Stomach smooth muscle (tissue), 2 donors: Measurements from ENCODE around the gene GATC.
"Not testable (repeated sequence)": the region's sequence is repeated elsewhere in the genome, so short reads cannot be mapped to it uniquely, and the experiment has no call there.

ENCODE experiments used
- H3K27ac ChIP-seq: one replicate; pipeline ENCODE4 v1.7.0; 2013; ENCODE audit warnings: mild to moderate bottlenecking, low read length, inconsistent platforms
- H3K27me3 ChIP-seq, 2 donors: one replicate each; pipeline ENCODE4 v1.7.0; 2013; ENCODE audit warnings: low read length in 2 of 2; ENCODE audit not compliant: insufficient read depth in 2 of 2, control insufficient read depth in 1 of 2
- H3K36me3 ChIP-seq, 2 donors: one replicate each; pipeline ENCODE4 v1.7.0; 2013; ENCODE audit warnings: low read length in 2 of 2; ENCODE audit not compliant: control insufficient read depth in 2 of 2, insufficient read depth in 2 of 2
- H3K4me1 ChIP-seq: one replicate; pipeline ENCODE4 v1.7.0; 2013; ENCODE audit warnings: low read length; ENCODE audit not compliant: control insufficient read depth, insufficient read depth
- H3K4me3 ChIP-seq, 2 donors: one replicate each; pipeline ENCODE4 v1.7.0; 2013; ENCODE audit warnings: low read length in 2 of 2
- H3K9ac ChIP-seq, 2 donors: one replicate each; pipeline ENCODE4 v1.7.0; 2013; ENCODE audit warnings: low read length in 2 of 2, mild to moderate bottlenecking in 1 of 2
- H3K9me3 ChIP-seq, 2 donors: one replicate each; pipeline ENCODE4 v1.7.0; 2013; ENCODE audit warnings: low read length in 2 of 2; ENCODE audit not compliant: control insufficient read depth in 2 of 2
- donor health status: healthy.
- donor health status: Pancreatic carcinoma.

The GATC gene

GRCh38 chr12:120437735-120438494 lies 8.3 kb upstream of the GATC start, which contains the start of gene COX6A1:
COX6A1 (plus strand) TSS chr12:120438113; CDS start chr12:120438127, 14 bp downstream.
- Histone ChIP-seq H3K9ac (peak within 1 kb of the TSS; percentile 75 to 79), H3K36me3 (peaks cover under 1 to 11% of the 10 kb centered on the region in 2 donors), H3K4me1 (peaks cover 19% of the 10 kb centered on the region), H3K27ac (peak within 1 kb of the TSS; percentile 73), H3K4me3 (peak within 1 kb of the TSS; percentile 82 to 86), H3K9me3 (no peaks in the 10 kb centered on the region), H3K27me3 (no peaks in the 10 kb centered on the region)

DNA sequence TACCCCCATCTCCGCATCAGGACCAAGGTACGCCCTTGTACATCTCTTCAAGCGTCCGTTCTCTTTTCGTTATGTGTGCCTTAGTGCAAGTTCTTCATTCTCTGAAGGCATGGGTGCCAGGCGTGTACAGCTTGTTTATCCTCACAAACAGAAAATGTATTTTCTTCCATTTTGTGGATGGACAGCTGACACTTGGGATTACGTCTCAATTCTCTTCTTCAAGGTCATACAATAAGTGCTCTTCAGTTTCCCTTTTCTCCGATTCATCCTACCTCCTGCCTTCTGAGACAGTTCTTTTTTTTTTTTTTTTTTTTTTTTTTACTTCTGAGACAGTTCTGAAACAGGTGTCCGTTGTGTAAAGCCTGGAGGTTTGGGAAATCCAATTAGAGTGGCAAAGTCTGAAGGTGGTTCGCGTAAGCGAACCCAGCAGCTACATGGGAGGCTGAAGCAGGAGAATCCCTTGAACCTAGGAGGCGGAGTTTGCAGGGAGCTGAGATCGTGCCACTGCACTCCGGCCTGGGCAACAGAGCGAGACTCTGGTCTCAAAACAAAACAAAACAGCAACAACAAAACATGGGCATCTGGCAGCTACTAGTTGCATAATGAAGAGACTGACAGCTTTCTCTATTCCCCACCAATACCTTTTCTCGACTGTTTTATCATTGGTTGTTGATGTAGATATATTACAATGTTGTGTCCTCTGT lies 7.6 kb upstream of the GATC start:
- Histone ChIP-seq H3K27ac (peak overlapping the region; percentile 73), H3K27me3 (no peaks in the 10 kb centered on the region), H3K9ac (peak overlapping the region; percentile 75 to 79), H3K4me1 (peaks cover 19% of the 10 kb centered on the region), H3K36me3 (peaks cover 4 to 15% of the 10 kb centered on the region in 2 donors), H3K4me3 (peak overlapping the region; percentile 82 to 86), H3K9me3 (no peaks in the 10 kb centered on the region)

- H3K9me3 ChIP-seq: no peaks in the 10 kb centered on the region
- H3K9ac ChIP-seq: no peak overlapping the region
- peaks cover 19% of the 10 kb centered on the region for H3K4me1 ChIP-seq
- H3K27me3 ChIP-seq: no peaks in the 10 kb centered on the region
- H3K36me3 ChIP-seq: peaks cover 14 to 22% of the 10 kb centered on the region in 2 donors
- H3K4me3 ChIP-seq: no peak overlapping the region
- H3K27ac ChIP-seq: no peak overlapping the region
Observed at GRCh38 chr12:120439646-120440247, 6.5 kb upstream of the GATC start.

DNA sequence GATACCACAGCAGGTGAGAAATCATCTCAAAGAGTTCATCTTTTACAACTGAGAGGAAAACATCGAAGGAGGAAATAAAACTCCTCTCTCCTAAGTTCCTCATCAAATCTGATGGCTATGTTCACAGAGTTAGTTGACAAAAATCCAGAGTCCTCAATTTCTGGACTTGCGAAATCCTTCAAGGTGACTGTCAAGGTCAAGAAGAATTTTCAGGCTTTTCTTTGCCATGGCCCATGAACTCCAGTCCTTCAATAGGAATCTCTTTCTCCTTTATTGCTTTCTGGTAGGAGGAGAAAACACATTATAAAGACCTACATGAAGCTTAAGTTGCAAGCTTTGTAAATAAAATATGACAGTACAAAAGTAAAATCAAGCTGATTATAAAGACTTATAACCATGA lies 1.6 kb upstream of the GATC start:
- Histone ChIP-seq H3K4me1 (peaks cover 28% of the 10 kb centered on the region), H3K36me3 (peaks cover 14 to 19% of the 10 kb centered on the region in 2 donors), H3K9ac (no peak overlapping the region), H3K4me3 (no peak overlapping the region), H3K27ac (no peak overlapping the region), H3K27me3 (no peaks in the 10 kb centered on the region), H3K9me3 (no peaks in the 10 kb centered on the region)

- Histone ChIP-seq H3K9ac (peak overlapping the region; percentile 95 to 99), H3K4me3 (peak overlapping the region; percentile 99), H3K4me1 (peaks cover 26% of the 10 kb centered on the region), H3K27ac (peak overlapping the region; percentile 84), H3K36me3 (peaks cover 14 to 16% of the 10 kb centered on the region in 2 donors)
- not testable (repeated sequence) for H3K9me3 ChIP-seq, H3K27me3 ChIP-seq
Observed at GRCh38 chr12:120446844-120447178, 567 bp downstream of the GATC start.

DNA sequence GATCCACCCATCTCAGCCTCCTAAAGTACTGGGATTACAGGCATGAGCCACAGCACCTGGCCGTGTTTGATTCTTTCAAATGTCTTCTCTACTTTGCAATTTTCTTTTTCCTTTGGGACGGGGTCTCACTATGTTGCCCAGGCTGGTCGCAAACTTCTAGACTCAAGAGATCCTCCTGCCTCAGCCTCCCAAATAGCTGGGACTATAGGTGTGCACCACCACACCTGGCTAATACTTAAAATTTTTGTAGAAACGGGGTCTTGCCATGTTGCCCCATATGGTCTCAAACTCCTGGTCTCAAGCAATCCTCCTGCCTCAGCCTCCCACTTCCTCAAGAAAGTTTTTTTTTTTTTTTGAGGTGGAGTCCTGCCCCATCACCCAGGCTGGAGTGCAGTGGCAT lies 1.7 kb downstream of the GATC start:
- H3K9ac ChIP-seq: no peak overlapping the region
- H3K4me1 ChIP-seq: peaks cover 26% of the 10 kb centered on the region
- H3K4me3 ChIP-seq: no peak overlapping the region
- H3K36me3 ChIP-seq: peaks cover 15 to 16% of the 10 kb centered on the region in 2 donors
- H3K27ac ChIP-seq: no peak overlapping the region
- no peaks in the 10 kb centered on the region for H3K9me3 ChIP-seq
- no peaks in the 10 kb centered on the region for H3K27me3 ChIP-seq

DNA sequence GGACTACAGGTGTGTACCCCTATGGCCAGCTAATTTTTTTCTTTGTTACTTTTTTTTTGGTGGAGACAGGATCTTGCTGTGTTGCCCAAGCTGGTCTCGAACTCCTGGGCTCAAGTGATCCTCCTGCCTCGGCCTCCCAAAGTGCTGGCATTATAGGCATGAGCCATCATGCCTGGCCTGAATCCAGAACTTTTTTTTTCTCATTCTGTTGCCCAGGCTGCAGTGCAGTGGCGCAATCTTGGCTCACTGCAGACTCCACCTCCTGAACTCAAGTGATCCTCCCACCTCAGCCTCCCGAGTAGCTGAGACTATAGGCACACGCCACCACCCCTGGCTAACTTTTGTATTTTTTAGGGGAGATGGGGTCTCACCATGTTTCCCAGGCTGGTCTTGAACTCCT lies 6.3 kb downstream of the GATC start:
- not testable (repeated sequence) for H3K4me1 ChIP-seq, H3K27me3 ChIP-seq, H3K9me3 ChIP-seq, H3K27ac ChIP-seq, H3K9ac ChIP-seq, H3K4me3 ChIP-seq
- peaks cover 11 to 17% of the 10 kb centered on the region in 2 donors for H3K36me3 ChIP-seq

- no peaks in the 10 kb centered on the region for H3K9me3 ChIP-seq
- no peaks in the 10 kb centered on the region for H3K27me3 ChIP-seq
- H3K4me1 ChIP-seq: peaks cover 3% of the 10 kb centered on the region
- H3K36me3 ChIP-seq: peaks cover 11 to 20% of the 10 kb centered on the region in 2 donors
- H3K9ac ChIP-seq: no peak overlapping the region
- no peak overlapping the region for H3K4me3 ChIP-seq
- H3K27ac ChIP-seq: no peak overlapping the region
Observed at GRCh38 chr12:120453060-120453750, 7.0 kb downstream of the GATC start.

DNA sequence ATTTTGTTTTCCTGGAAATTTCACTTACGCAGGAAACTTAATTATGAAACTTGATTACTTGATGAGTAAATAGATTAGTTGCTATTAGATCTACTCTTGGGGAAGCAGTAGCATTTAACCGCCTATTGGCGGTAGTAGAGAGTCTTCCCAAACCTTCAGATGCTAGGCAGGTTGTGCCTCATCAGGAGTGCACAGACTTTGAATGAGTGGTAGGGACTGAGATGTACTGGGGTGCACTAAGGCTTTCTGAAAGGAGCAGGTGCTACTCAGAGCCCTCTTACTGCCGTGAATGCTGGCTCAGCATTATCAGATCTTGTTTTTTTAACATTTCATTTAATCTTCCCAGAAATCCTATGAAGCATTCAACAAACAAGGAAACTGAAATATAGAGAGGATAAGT lies 7.7 kb downstream of the GATC start:
- Histone ChIP-seq H3K27me3 (no peaks in the 10 kb centered on the region), H3K4me1 (peaks cover 2% of the 10 kb centered on the region), H3K9ac (no peak overlapping the region), H3K4me3 (no peak overlapping the region), H3K27ac (no peak overlapping the region), H3K36me3 (peaks cover 17 to 27% of the 10 kb centered on the region in 2 donors), H3K9me3 (no peaks in the 10 kb centered on the region)

DNA sequence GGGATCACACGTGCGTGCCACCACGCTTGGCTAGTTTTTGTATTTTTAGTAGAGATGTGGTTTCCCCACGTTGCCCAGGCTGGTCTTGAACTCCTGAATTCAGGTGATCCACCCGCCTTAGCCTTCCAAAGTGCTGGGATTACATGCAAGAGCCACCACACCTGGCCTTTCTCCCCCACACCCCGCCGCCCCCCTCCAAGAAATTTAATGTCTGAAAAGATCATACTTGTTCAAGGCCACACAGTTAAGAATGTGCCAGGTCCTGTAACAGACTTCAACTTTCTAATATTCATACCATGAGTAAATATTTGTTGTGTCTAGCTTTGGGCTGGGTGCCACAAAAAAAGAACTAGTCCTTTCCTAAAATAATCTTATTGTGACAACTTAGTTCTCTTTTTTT lies 9.1 kb downstream of the GATC start:
- no peaks in the 10 kb centered on the region for H3K4me1 ChIP-seq
- no peak overlapping the region for H3K9ac ChIP-seq
- H3K9me3 ChIP-seq: no peaks in the 10 kb centered on the region
- H3K27me3 ChIP-seq: no peaks in the 10 kb centered on the region
- H3K4me3 ChIP-seq: no peak overlapping the region
- H3K27ac ChIP-seq: no peak overlapping the region
- H3K36me3 ChIP-seq: peaks cover 27 to 36% of the 10 kb centered on the region in 2 donors
